HEK293 (cell line): ENCODE measurements around the gene MMAB.

Experiments used
- CTCF ChIP-seq: fragments of 450-650 bp; formaldehyde crosslinking; IDR thresholded peaks from 2 replicates; pipeline ENCODE4 v1.5.1; 2016; ENCODE audit warnings: missing biosample characterization, missing genetic modification characterization
- ZNF239 ChIP-seq: fragments of 450-650 bp; formaldehyde crosslinking; IDR thresholded peaks from 2 replicates; pipeline ENCODE4 v1.5.1; 2016; ENCODE audit warnings: missing biosample characterization, missing genetic modification characterization

GRCh38 chr12:109605599-109606228 is 32.4 kb upstream of the MMAB start:
- no peak for TF ChIP-seq CTCF (tag by site-specific recombination)
- no peak for TF ChIP-seq ZNF239
